SK-N-SH (cell line): ENCODE results near the gene NPC1L1. TPM values are rescaled to one million over a fixed set of nuclear protein-coding genes. Genes with fewer than 3 reads are reported as not detected.

Source experiments
- CTCF ChIA-PET: fragments of 300-600, 350-600 bp; formaldehyde crosslinking; extraction: SDS; loops from one replicate; lab custom pipeline; 2021; lab: Yijun Ruan, JAX
- POLR2A ChIA-PET: fragments of 350-600 bp; sonication (Branson Sonifier 250); formaldehyde crosslinking; extraction: SDS; loops from one replicate; lab custom pipeline; 2020; ENCODE audit warnings: antibody characterized with exemption, inconsistent platforms; lab: Yijun Ruan, JAX
- DNase-seq: peaks from one replicate; pipeline ENCODE4 v3.0.0; 2012
- H2AFZ ChIP-seq: fragments of 200-600 bp; sonication (generic); 2 replicates; pipeline ENCODE4 v1.8.1; 2016; ENCODE audit warnings: antibody characterized with exemption, mild to moderate bottlenecking, low read depth
- H3F3A ChIP-seq: fragments of 200-600 bp; sonication (generic); replicated peaks from 2 replicates; pipeline ENCODE3; 2016; ENCODE audit warnings: antibody characterized with exemption, mild to moderate bottlenecking; ENCODE audit not compliant: insufficient read depth
- H3K27ac ChIP-seq, 2 experiments: fragments of 200-500 bp in 1 of 2; fragments of 200-600 bp in 1 of 2; sonication (Bioruptor generic) in 1 of 2; sonication (generic), shearing (Covaris generic) in 1 of 2; 2 replicates each; pipeline versions ENCODE4 v1.5.1 to v1.6.1; 2014 to 2016; ENCODE audit warnings: low read depth in 2 of 2, inconsistent platforms in 1 of 2, low read length in 1 of 2, mild to moderate bottlenecking in 1 of 2, mixed read lengths in 1 of 2
- H3K27me3 ChIP-seq: fragments of 200-600 bp; sonication (generic), shearing (Covaris generic); 2 replicates; pipeline ENCODE4 v1.6.1; 2016; ENCODE audit warnings: mixed run types; ENCODE audit not compliant: insufficient read depth
- H3K36me3 ChIP-seq, 2 experiments: fragments of 200-500 bp in 1 of 2; fragments of 200-600 bp in 1 of 2; sonication (Bioruptor generic) in 1 of 2; sonication (generic) in 1 of 2; replicated peaks in 1 of 2; 2 replicates each; pipeline versions ENCODE3 to v1.5.1; 2014 to 2016; ENCODE audit warnings: low read length in 1 of 2, mild to moderate bottlenecking in 1 of 2; ENCODE audit not compliant: insufficient read depth in 2 of 2, control insufficient read depth in 1 of 2
- H3K4me1 ChIP-seq, 2 experiments: fragments of 200-500 bp in 1 of 2; fragments of 200-600 bp in 1 of 2; sonication (Bioruptor generic) in 1 of 2; sonication (generic), shearing (Covaris generic) in 1 of 2; 2 replicates each; pipeline versions ENCODE4 v1.5.1 to v1.6.1; 2014 to 2016; ENCODE audit warnings: low read depth in 1 of 2, low read length in 1 of 2, mixed run types in 1 of 2; ENCODE audit not compliant: insufficient read depth in 2 of 2, control insufficient read depth in 1 of 2
- H3K4me2 ChIP-seq: fragments of 200-600 bp; sonication (generic), shearing (Covaris generic); 2 replicates; pipeline ENCODE4 v1.6.1; 2017; ENCODE audit warnings: mixed run types
- H3K4me3 ChIP-seq, 2 experiments: fragments of 200-500 bp in 1 of 2; fragments of 200-600 bp in 1 of 2; sonication (Bioruptor generic) in 1 of 2; sonication (generic), shearing (Covaris generic) in 1 of 2; 2 replicates each; pipeline versions ENCODE4 v1.5.1 to v1.8.1; 2014 to 2016; ENCODE audit warnings: low read depth in 2 of 2, inconsistent platforms in 1 of 2, low read length in 1 of 2, mild to moderate bottlenecking in 1 of 2, mixed read lengths in 1 of 2, moderate library complexity in 1 of 2
- H3K79me2 ChIP-seq: fragments of 200-600 bp; sonication (generic); 2 replicates; pipeline ENCODE4 v1.8.1; 2017; ENCODE audit warnings: mild to moderate bottlenecking; ENCODE audit not compliant: insufficient read depth
- H3K9ac ChIP-seq: fragments of 200-600 bp; sonication (generic); 2 replicates; pipeline ENCODE4 v1.6.1; 2017; ENCODE audit warnings: mixed run types
- H3K9me2 ChIP-seq: fragments of 200-600 bp; sonication (generic); 2 replicates; pipeline ENCODE4 v1.6.1; 2017; ENCODE audit warnings: mixed run types
- H3K9me3 ChIP-seq: fragments of 200-600 bp; sonication (generic); 2 replicates; pipeline ENCODE4 v1.6.1; 2017; ENCODE audit warnings: mixed run types, mild to moderate bottlenecking, moderate library complexity
- H4K20me1 ChIP-seq: fragments of 200-600 bp; sonication (generic); 2 replicates; pipeline ENCODE4 v1.6.1; 2017; ENCODE audit warnings: mild to moderate bottlenecking, mixed run types; ENCODE audit not compliant: insufficient read depth
- CHD2 ChIP-seq: fragments of 150-350 bp; IDR thresholded peaks from 2 replicates; pipeline ENCODE4 v1.6.1; 2018; ENCODE audit warnings: low read length; ENCODE audit not compliant: partially characterized antibody
- CTCF ChIP-seq: fragments of 200-600 bp; sonication (generic); IDR thresholded peaks from 2 replicates; pipeline ENCODE4 v1.6.1; 2017; ENCODE audit warnings: antibody characterized with exemption, mild to moderate bottlenecking, moderate library complexity
- FOXJ3 ChIP-seq: sonication (generic); formaldehyde crosslinking; IDR thresholded peaks from 2 replicates; pipeline ENCODE4 v1.5.1; 2020; ENCODE audit warnings: mild to moderate bottlenecking, missing genetic modification reagents
- GABPA ChIP-seq: IDR thresholded peaks from 2 replicates; pipeline ENCODE4 v1.4.0; 2012; ENCODE audit warnings: low read depth, mild to moderate bottlenecking
- GATA2 ChIP-seq: sonication (generic); formaldehyde crosslinking; IDR thresholded peaks from 2 replicates; pipeline ENCODE4 v1.5.0; 2020; ENCODE audit warnings: mild to moderate bottlenecking, missing genetic modification reagents
- MAX ChIP-seq: IDR thresholded peaks from 2 replicates; pipeline ENCODE4 v1.4.0; 2012; ENCODE audit warnings: low read depth
- MEF2A ChIP-seq: IDR thresholded peaks from 2 replicates; pipeline ENCODE4 v1.4.0; 2012; ENCODE audit warnings: low read depth, borderline replicate concordance
- MXI1 ChIP-seq: IDR thresholded peaks from 2 replicates; pipeline ENCODE4 v1.6.1; 2012; ENCODE audit warnings: mild to moderate bottlenecking, low read depth, low read length, improper control_type of control experiment
- NFIC ChIP-seq: IDR thresholded peaks from 2 replicates; pipeline ENCODE4 v1.4.0; 2012; ENCODE audit warnings: borderline replicate concordance
- NRF1 ChIP-seq: IDR thresholded peaks from 2 replicates; pipeline ENCODE4 v1.6.1; 2012; ENCODE audit warnings: low read depth, mild to moderate bottlenecking, low read length
- POLR2AphosphoS5 ChIP-seq: IDR thresholded peaks from 2 replicates; pipeline ENCODE4 v1.6.1; 2012; ENCODE audit warnings: low read depth, low read length
- RCOR1 ChIP-seq: fragments of 150-350 bp; IDR thresholded peaks from 2 replicates; pipeline ENCODE4 v1.6.1; 2017; ENCODE audit warnings: antibody characterized with exemption, low read length
- SIN3A ChIP-seq: IDR thresholded peaks from 2 replicates; pipeline ENCODE4 v1.6.1; 2012; ENCODE audit warnings: low read depth, mild to moderate bottlenecking, low read length, moderate library complexity, borderline replicate concordance
- TAF1 ChIP-seq: IDR thresholded peaks from 2 replicates; pipeline ENCODE4 v1.6.1; 2012; ENCODE audit warnings: low read depth, mild to moderate bottlenecking, low read length, moderate library complexity, borderline replicate concordance
- TCF12 ChIP-seq: IDR thresholded peaks from 2 replicates; pipeline ENCODE4 v1.4.0; 2012
- USF2 ChIP-seq: fragments of 150-350 bp; IDR thresholded peaks from 2 replicates; pipeline ENCODE4 v1.6.1; 2017; ENCODE audit warnings: antibody characterized with exemption, low read length, low read depth, borderline replicate concordance
- YY1 ChIP-seq: IDR thresholded peaks from 2 replicates; pipeline ENCODE4 v1.4.0; 2012; ENCODE audit warnings: low read depth, mild to moderate bottlenecking
- WGBS: methylation state at CpG from one replicate; pipeline ENCODE4 v1.1.6; 2017; ENCODE audit warnings: low lambda C conversion rate; 5-methylcytosine and 5-hydroxymethylcytosine counted together
- polyA plus RNA-seq, 3 experiments: library from polyadenylated mRNA; depleted of rRNA; stranded (reverse); fragments of >200 nt; gene quantifications; 2 replicates each; pipeline ENCODE4 v1.2.3, GENCODE V29; 2012

NPC1L1 gene
- polyA plus RNA-seq, 1 of the 3 experiments (the other 2 are of a cell fraction), result not detected

DNA sequence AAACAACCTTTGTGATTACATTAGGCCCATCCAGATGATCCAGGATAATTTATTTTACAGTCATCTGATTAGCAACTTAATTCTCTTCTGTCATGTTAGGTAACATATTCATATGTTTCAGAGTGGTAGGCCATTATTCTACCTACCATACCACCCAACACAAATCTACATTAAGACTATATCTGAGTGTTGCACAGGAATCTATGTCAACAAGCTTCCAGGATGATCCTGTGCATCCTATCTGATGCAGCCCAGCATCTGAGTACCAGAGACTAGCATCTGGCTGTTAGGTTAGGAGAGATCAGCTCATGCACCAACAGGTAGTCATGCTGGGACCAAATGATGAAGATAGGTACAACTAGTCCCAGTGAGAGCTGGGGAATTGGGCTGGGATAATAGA lies 33.9 kb upstream of the NPC1L1 start:
- peaks cover 82% of the 10 kb centered on the region for H3K79me2 ChIP-seq
- TF ChIP-seq CHD2 (peak; percentile 24), NFIC (no peak)
- POLR2A ChIA-PET, result interaction anchor here (0.7 to 2.1 kb wide), 2 partner anchors 85 to 1018 kb away, joined by 3 to 10 read pairs; partner anchors contain the start of gene NUDCD3
- no peak overlapping the region for H3K27ac ChIP-seq
- H3F3A ChIP-seq, result peaks cover 20% of the 10 kb centered on the region
- no peak for DNase-seq
- peaks cover 53 to 57% of the 10 kb centered on the region in 2 experiments for H3K36me3 ChIP-seq
- peak overlapping the region; percentile 87 to 94; a peak in 3 of 4 replicates for H3K4me3 ChIP-seq
- no peaks in the 10 kb centered on the region for H3K9me2 ChIP-seq
- peaks cover 7 to 17% of the 10 kb centered on the region in 2 experiments for H3K4me1 ChIP-seq
- no peak overlapping the region for H3K9ac ChIP-seq
- H4K20me1 ChIP-seq, result no peaks in the 10 kb centered on the region
- H3K9me3 ChIP-seq, result no peaks in the 10 kb centered on the region
- CTCF ChIA-PET, result interaction anchor here (0.7 to 12.5 kb wide), 3 partner anchors 10 to 347 kb away, joined by 3 to 98 read pairs (median 4); no protein-coding TSS in a partner anchor
- peak overlapping the region; percentile 97 for H3K4me2 ChIP-seq
- no peaks in the 10 kb centered on the region for H3K27me3 ChIP-seq
- H2AFZ ChIP-seq, result no peak overlapping the region

GRCh38 chr7:44574287-44574872 lies 33.2 kb upstream of the NPC1L1 start:
- Histone ChIP-seq H3K9ac (peak overlapping the region; percentile 89), H3K4me3 (peak overlapping the region; percentile 87 to 94), H3K79me2 (peaks cover 76% of the 10 kb centered on the region), H3K4me1 (peaks cover 7 to 17% of the 10 kb centered on the region in 2 experiments), H3F3A (peaks cover 20% of the 10 kb centered on the region), H3K36me3 (peaks cover 51 to 58% of the 10 kb centered on the region in 2 experiments), H4K20me1 (no peaks in the 10 kb centered on the region), H3K27me3 (no peaks in the 10 kb centered on the region), H2AFZ (peak overlapping the region; percentile 70), H3K9me2 (no peaks in the 10 kb centered on the region), H3K27ac (peak overlapping the region; percentile 40 to 77; a peak in 3 of 4 replicates), H3K9me3 (no peaks in the 10 kb centered on the region), H3K4me2 (peak overlapping the region; percentile 97)
- WGBS, result 17% methylated on average over 18 of the region's 18 CpGs
- ChIA-PET POLR2A (interaction anchor here (0.6 to 2.6 kb wide), 9 partner anchors 8 to 274 kb away, joined by 3 to 16 read pairs (median 4); partner anchors contain the start of genes H2AZ2, NUDCD3 and TMED4), CTCF (interaction anchor here (0.9 to 12.5 kb wide), 4 partner anchors 9 to 537 kb away, joined by 3 to 98 read pairs (median 4); partner anchors contain the start of gene TBRG4)
- TF ChIP-seq MXI1 (peak; percentile 24; the same call in 1 of the 2 replicates), MAX (no peak)
- no peak for DNase-seq

- WGBS, result 1% methylated on average over 65 of the region's 74 CpGs
- Histone ChIP-seq H3K79me2 (peaks cover 70% of the 10 kb centered on the region), H3K36me3 (peaks cover 53 to 58% of the 10 kb centered on the region in 2 experiments)
- TF ChIP-seq POLR2AphosphoS5 (peak; percentile 98), USF2 (no peak), NRF1 (peak; percentile 86), TCF12 (no peak), FOXJ3 (CRISPR knock-in tag) (no peak), TAF1 (peak; percentile 69), MEF2A (no peak), YY1 (peak; percentile 90), GABPA (peak; percentile 94), CTCF (no peak), RCOR1 (no peak), SIN3A (peak; percentile 72; the same call in 1 of the 2 replicates), GATA2 (CRISPR knock-in tag) (no peak)
Measured at GRCh38 chr7:44573464-44574286, 32.5 kb upstream of the NPC1L1 start, which contains the start of gene DDX56. Gene DDX56, minus strand, starts transcription at chr7:44573908. Its CDS starts 13 bp downstream, at chr7:44573895.

More at GRCh38 chr7:44573464-44574286, 32.5 kb upstream of the NPC1L1 start, which contains the start of gene DDX56:
- Histone ChIP-seq H3K27me3 (no peaks in the 10 kb centered on the region), H4K20me1 (no peaks in the 10 kb centered on the region), H3F3A (peaks cover 16% of the 10 kb centered on the region), H3K27ac (peak within 1 kb of the TSS; percentile 57 to 83), H3K4me2 (peak within 1 kb of the TSS; percentile 97), H3K9me2 (no peaks in the 10 kb centered on the region), H3K9ac (peak within 1 kb of the TSS; percentile 89), H2AFZ (peak within 1 kb of the TSS; percentile 70), H3K4me1 (peaks cover 7 to 17% of the 10 kb centered on the region in 2 experiments), H3K4me3 (peak within 1 kb of the TSS; percentile 87 to 94), H3K9me3 (no peaks in the 10 kb centered on the region)
- CTCF ChIA-PET, result interaction anchor here (0.7 to 12.5 kb wide), 7 partner anchors 8 to 538 kb away, joined by 3 to 98 read pairs (median 4); partner anchors contain the start of genes PPIA and TBRG4
- POLR2A ChIA-PET, result interaction anchor here (0.6 to 2.6 kb wide), 12 partner anchors 9 to 275 kb away, joined by 3 to 16 read pairs (median 4); partner anchors contain the start of genes H2AZ2, NUDCD3 and TMED4
- DNase-seq, result peak; percentile 99
